Neural progenitor cell (in vitro differentiated cells): ENCODE results near the gene RSPH1. TPM values are rescaled to one million over a fixed set of nuclear protein-coding genes. Genes with fewer than 3 reads are reported as not detected.

Experiments
- DNase-seq: peaks from one replicate; pipeline ENCODE4 v3.0.0-alpha.2; 2016; ENCODE audit warnings: low spot score
- H2AFZ ChIP-seq: fragments of 200-600 bp; sonication (generic); replicated peaks from 2 replicates; pipeline ENCODE4 v1.6.1; 2016; ENCODE audit warnings: antibody characterized with exemption
- H3F3A ChIP-seq: fragments of 200-600 bp; sonication (generic); 2 replicates; pipeline ENCODE4 v1.6.1; 2016; ENCODE audit warnings: antibody characterized with exemption, low read depth
- H3K27ac ChIP-seq: fragments of 200-600 bp; sonication (generic); 2 replicates; pipeline ENCODE4 v1.5.1; 2016; ENCODE audit warnings: mild to moderate bottlenecking
- H3K27me3 ChIP-seq: fragments of 200-600 bp; sonication (generic); 2 replicates; pipeline ENCODE4 v1.6.1; 2016; ENCODE audit warnings: mild to moderate bottlenecking, moderate library complexity
- H3K36me3 ChIP-seq: fragments of 200-600 bp; sonication (generic); 2 replicates; pipeline ENCODE4 v1.5.1; 2016
- H3K4me1 ChIP-seq: fragments of 200-600 bp; sonication (generic); 2 replicates; pipeline ENCODE4 v1.6.1; 2016; ENCODE audit warnings: mixed run types
- H3K4me2 ChIP-seq: fragments of 200-600 bp; sonication (generic); 2 replicates; pipeline ENCODE4 v1.6.1; 2016
- H3K4me3 ChIP-seq: fragments of 200-600 bp; sonication (generic); 2 replicates; pipeline ENCODE4 v1.5.1; 2016
- H3K79me2 ChIP-seq: fragments of 200-600 bp; sonication (generic); 2 replicates; pipeline ENCODE4 v1.6.1; 2016; ENCODE audit warnings: low read depth
- H3K9ac ChIP-seq: fragments of 200-600 bp; sonication (generic); 2 replicates; pipeline ENCODE4 v1.6.1; 2016
- H3K9me3 ChIP-seq: fragments of 200-600 bp; sonication (generic); 2 replicates; pipeline ENCODE4 v1.5.1; 2016; ENCODE audit warnings: low read depth
- H4K20me1 ChIP-seq: fragments of 200-600 bp; sonication (generic); 2 replicates; pipeline ENCODE4 v1.6.1; 2016; ENCODE audit warnings: low read depth
- H3K27ac Mint-ChIP-seq: 3 replicates; pipeline ENCODE4 v1.8.0; 2021; ENCODE audit warnings: mixed read lengths
- H3K27me3 Mint-ChIP-seq: 2 replicates; pipeline ENCODE4 v1.8.0; 2022; ENCODE audit warnings: low read depth, mild to moderate bottlenecking, inconsistent platforms, moderate library complexity, mixed read lengths; ENCODE audit not compliant: insufficient read depth
- H3K36me3 Mint-ChIP-seq: 3 replicates; pipeline ENCODE4 v1.8.0; 2021; ENCODE audit warnings: mixed read lengths
- H3K4me1 Mint-ChIP-seq: 3 replicates; pipeline ENCODE4 v1.8.0; 2021; ENCODE audit warnings: mixed read lengths
- H3K4me3 Mint-ChIP-seq: 3 replicates; pipeline ENCODE4 v1.8.0; 2021; ENCODE audit warnings: mild to moderate bottlenecking, moderate library complexity, mixed read lengths
- H3K9me3 Mint-ChIP-seq: 3 replicates; pipeline ENCODE4 v1.8.0; 2020; ENCODE audit warnings: mixed read lengths
- CTCF ChIP-seq: fragments of 200-600 bp; sonication (generic); IDR thresholded peaks from 2 replicates; pipeline ENCODE4 v1.5.1; 2017; ENCODE audit warnings: antibody characterized with exemption, mild to moderate bottlenecking
- EZH2 ChIP-seq: fragments of 200-600 bp; sonication (generic); IDR thresholded peaks from 2 replicates; pipeline ENCODE4 v1.6.1; 2017; ENCODE audit warnings: antibody characterized with exemption, mild to moderate bottlenecking, moderate library complexity
- EZH2phosphoT487 ChIP-seq: fragments of 200-600 bp; sonication (generic); IDR thresholded peaks from 2 replicates; pipeline ENCODE4 v1.6.1; 2017; ENCODE audit warnings: antibody characterized with exemption
- total RNA-seq: library from RNA; depleted of rRNA; stranded (reverse); fragments of >200 nt; gene quantifications from 2 replicates; pipeline ENCODE4 v1.2.3, GENCODE V29; 2015; ENCODE audit warnings: low replicate concordance

The RSPH1 gene
- total RNA-seq, 1 donor from 2014 or later, result 0.04 TPM

GRCh38 chr21:42476388-42477331, 19.4 kb downstream of the RSPH1 start:
- H3K36me3 ChIP-seq, result no peaks in the 10 kb centered on the region
- no peak overlapping the region for H2AFZ ChIP-seq
- DNase-seq, result no peak
- peaks cover 4% of the 10 kb centered on the region for H3K4me1 ChIP-seq
- no peaks in the 10 kb centered on the region for H3K9me3 ChIP-seq
- no peaks in the 10 kb centered on the region for H3K27me3 ChIP-seq
- no peak overlapping the region for H3K27ac ChIP-seq
- no peak overlapping the region for H3K27ac Mint-ChIP-seq
- peaks cover 20% of the 10 kb centered on the region for H3K4me1 Mint-ChIP-seq
- no peaks in the 10 kb centered on the region for H4K20me1 ChIP-seq
- no peak overlapping the region for H3K9ac ChIP-seq
- H3K4me3 Mint-ChIP-seq, result no peak overlapping the region
- H3K4me2 ChIP-seq, result no peak overlapping the region
- H3K4me3 ChIP-seq, result no peak overlapping the region
- no peaks in the 10 kb centered on the region for H3K79me2 ChIP-seq
- no peaks in the 10 kb centered on the region for H3F3A ChIP-seq
- TF ChIP-seq EZH2 (no peak), EZH2phosphoT487 (no peak), CTCF (no peak)
- H3K27me3 Mint-ChIP-seq, result peaks cover 9% of the 10 kb centered on the region
- H3K9me3 Mint-ChIP-seq, result no peaks in the 10 kb centered on the region
- H3K36me3 Mint-ChIP-seq, result no peaks in the 10 kb centered on the region

- Mint-ChIP-seq H3K36me3 (no peaks in the 10 kb centered on the region), H3K4me3 (no peak overlapping the region), H3K27me3 (peaks cover 8% of the 10 kb centered on the region), H3K27ac (no peak overlapping the region), H3K4me1 (peaks cover 27% of the 10 kb centered on the region), H3K9me3 (no peaks in the 10 kb centered on the region)
- no peak overlapping the region for H3K9ac ChIP-seq
- H3K9me3 ChIP-seq, result no peaks in the 10 kb centered on the region
- H3K27ac ChIP-seq, result no peak overlapping the region
- H3F3A ChIP-seq, result no peaks in the 10 kb centered on the region
- TF ChIP-seq EZH2phosphoT487 (no peak), CTCF (no peak), EZH2 (no peak)
- no peaks in the 10 kb centered on the region for H4K20me1 ChIP-seq
- H3K27me3 ChIP-seq, result no peaks in the 10 kb centered on the region
- DNase-seq, result no peak
- H3K4me3 ChIP-seq, result no peak overlapping the region
- no peaks in the 10 kb centered on the region for H3K36me3 ChIP-seq
- H3K4me1 ChIP-seq, result peaks cover 4% of the 10 kb centered on the region
- no peak overlapping the region for H3K4me2 ChIP-seq
- no peaks in the 10 kb centered on the region for H3K79me2 ChIP-seq
- no peak overlapping the region for H2AFZ ChIP-seq
Measured at GRCh38 chr21:42475526-42476387, 20.3 kb downstream of the RSPH1 start.

- no peak overlapping the region for H3K27ac ChIP-seq
- Mint-ChIP-seq H3K4me1 (peaks cover 27% of the 10 kb centered on the region), H3K27ac (no peak overlapping the region), H3K36me3 (no peaks in the 10 kb centered on the region), H3K9me3 (no peaks in the 10 kb centered on the region), H3K27me3 (peaks cover 5% of the 10 kb centered on the region), H3K4me3 (no peak overlapping the region)
- H3K4me1 ChIP-seq, result peaks cover 4% of the 10 kb centered on the region
- no peaks in the 10 kb centered on the region for H3K36me3 ChIP-seq
- H3K27me3 ChIP-seq, result no peaks in the 10 kb centered on the region
- H3K4me3 ChIP-seq, result no peak overlapping the region
- H3K4me2 ChIP-seq, result no peak overlapping the region
- TF ChIP-seq EZH2 (no peak), CTCF (no peak), EZH2phosphoT487 (no peak)
- H4K20me1 ChIP-seq, result no peaks in the 10 kb centered on the region
- no peak overlapping the region for H2AFZ ChIP-seq
- DNase-seq, result no peak
- H3K79me2 ChIP-seq, result no peaks in the 10 kb centered on the region
- no peaks in the 10 kb centered on the region for H3K9me3 ChIP-seq
- H3K9ac ChIP-seq, result no peak overlapping the region
- no peaks in the 10 kb centered on the region for H3F3A ChIP-seq
Measured at GRCh38 chr21:42475036-42475435, 21.0 kb downstream of the RSPH1 start.
